ENCODE data around the gene RNF213.

The RNF213 gene

GRCh38 chr17:80277751-80278671, 17.4 kb downstream of the RNF213 start:
- Histone ChIP-seq H2AFZ (ENCODE audit: low read depth, low read length) (no peak overlapping the region), H3K4me1 (ENCODE audit: low read length) (no peaks in the 10 kb centered on the region), H3K9me3 (ENCODE audit: insufficient read depth, low read length) (no peaks in the 10 kb centered on the region), H3K4me2 (ENCODE audit: low read length) (no peak overlapping the region), H3K79me2 (ENCODE audit: low read length) (peaks cover 88% of the 10 kb centered on the region), H3K27ac (ENCODE audit: low read length) (no peak overlapping the region), H3K4me3 (ENCODE audit: low read length) (no peak overlapping the region), H3K36me3 (replicated peaks; ENCODE audit: low read depth, low read length) (peaks cover 55% of the 10 kb centered on the region), H3K27me3 (ENCODE audit: low read depth, low read length) (no peaks in the 10 kb centered on the region), H3K9ac (ENCODE audit: low read length) (no peak overlapping the region), H4K20me1 (ENCODE audit: insufficient read depth, low read length) (peaks cover 74% of the 10 kb centered on the region)
- TF ChIP-seq CTCF (IDR thresholded peaks at IDR 0.05; ENCODE audit: low read depth, low read length) (no peak), EZH2phosphoT487 (IDR thresholded peaks at IDR 0.05; ENCODE audit: low read depth) (no peak)

DNA sequence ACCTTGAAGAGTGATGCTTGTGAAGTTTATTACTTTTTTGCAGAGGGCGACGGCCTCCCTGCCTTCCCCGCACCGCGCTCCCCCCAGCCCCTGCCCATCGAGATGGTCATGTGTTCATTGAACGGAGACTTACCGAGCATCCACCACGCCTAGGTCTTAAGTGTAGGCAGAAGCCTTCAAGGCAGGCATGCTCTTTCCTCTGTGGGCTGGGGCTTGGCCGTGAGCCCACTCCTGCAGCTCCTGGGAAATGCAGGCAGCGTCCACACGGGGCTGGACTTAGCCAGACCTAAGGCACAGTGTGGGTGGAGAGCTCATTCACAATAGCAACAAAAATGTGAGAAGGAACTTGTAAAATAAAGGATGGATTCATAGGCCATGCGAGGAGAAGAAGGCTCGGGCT, 19.2 kb downstream of the RNF213 start:
- Histone ChIP-seq H3K36me3 (replicated peaks; ENCODE audit: low read depth, low read length) (peaks cover 56% of the 10 kb centered on the region), H3K9me3 (ENCODE audit: insufficient read depth, low read length) (no peaks in the 10 kb centered on the region), H3K27ac (ENCODE audit: low read length) (no peak overlapping the region), H3K4me2 (ENCODE audit: low read length) (no peak overlapping the region), H3K9ac (ENCODE audit: low read length) (no peak overlapping the region), H2AFZ (ENCODE audit: low read depth, low read length) (no peak overlapping the region), H3K27me3 (ENCODE audit: low read depth, low read length) (no peaks in the 10 kb centered on the region), H3K4me1 (ENCODE audit: low read length) (no peaks in the 10 kb centered on the region), H3K4me3 (ENCODE audit: low read length) (no peak overlapping the region), H4K20me1 (ENCODE audit: insufficient read depth, low read length) (peaks cover 76% of the 10 kb centered on the region), H3K79me2 (ENCODE audit: low read length) (peaks cover 89% of the 10 kb centered on the region)
- no peak for TF ChIP-seq EZH2phosphoT487 (IDR thresholded peaks at IDR 0.05; ENCODE audit: low read depth)
- no peak for TF ChIP-seq CTCF (IDR thresholded peaks at IDR 0.05; ENCODE audit: low read depth, low read length)

DNA sequence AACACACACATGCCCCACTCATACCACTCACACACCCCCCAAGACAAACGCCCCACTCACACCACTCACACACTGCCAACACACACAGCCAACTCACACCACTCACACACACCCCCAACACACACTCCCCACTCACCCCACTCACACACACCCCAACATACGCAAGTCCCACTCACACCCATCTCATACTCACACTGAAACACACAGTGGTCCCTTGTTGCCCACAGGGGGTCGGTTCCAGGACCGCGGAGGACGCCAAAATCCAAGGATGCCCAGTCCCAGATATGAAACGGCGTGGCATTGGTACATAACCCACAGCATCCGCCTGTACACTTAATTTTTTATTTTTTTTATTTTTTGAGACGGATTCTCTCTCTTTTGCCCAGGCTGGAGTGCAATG, 20.9 kb downstream of the RNF213 start:
- Histone ChIP-seq H3K9ac (ENCODE audit: low read length) (no peak overlapping the region), H2AFZ (ENCODE audit: low read depth, low read length) (no peak overlapping the region), H3K27ac (ENCODE audit: low read length) (no peak overlapping the region), H3K79me2 (ENCODE audit: low read length) (peaks cover 90% of the 10 kb centered on the region), H3K9me3 (ENCODE audit: insufficient read depth, low read length) (no peaks in the 10 kb centered on the region), H3K4me1 (ENCODE audit: low read length) (no peaks in the 10 kb centered on the region), H3K4me2 (ENCODE audit: low read length) (no peak overlapping the region), H3K27me3 (ENCODE audit: low read depth, low read length) (no peaks in the 10 kb centered on the region), H4K20me1 (ENCODE audit: insufficient read depth, low read length) (peaks cover 82% of the 10 kb centered on the region), H3K4me3 (ENCODE audit: low read length) (no peak overlapping the region), H3K36me3 (replicated peaks; ENCODE audit: low read depth, low read length) (peaks cover 64% of the 10 kb centered on the region)
- TF ChIP-seq CTCF (IDR thresholded peaks at IDR 0.05; ENCODE audit: low read depth, low read length) (no peak), EZH2phosphoT487 (IDR thresholded peaks at IDR 0.05; ENCODE audit: low read depth) (no peak)

DNA sequence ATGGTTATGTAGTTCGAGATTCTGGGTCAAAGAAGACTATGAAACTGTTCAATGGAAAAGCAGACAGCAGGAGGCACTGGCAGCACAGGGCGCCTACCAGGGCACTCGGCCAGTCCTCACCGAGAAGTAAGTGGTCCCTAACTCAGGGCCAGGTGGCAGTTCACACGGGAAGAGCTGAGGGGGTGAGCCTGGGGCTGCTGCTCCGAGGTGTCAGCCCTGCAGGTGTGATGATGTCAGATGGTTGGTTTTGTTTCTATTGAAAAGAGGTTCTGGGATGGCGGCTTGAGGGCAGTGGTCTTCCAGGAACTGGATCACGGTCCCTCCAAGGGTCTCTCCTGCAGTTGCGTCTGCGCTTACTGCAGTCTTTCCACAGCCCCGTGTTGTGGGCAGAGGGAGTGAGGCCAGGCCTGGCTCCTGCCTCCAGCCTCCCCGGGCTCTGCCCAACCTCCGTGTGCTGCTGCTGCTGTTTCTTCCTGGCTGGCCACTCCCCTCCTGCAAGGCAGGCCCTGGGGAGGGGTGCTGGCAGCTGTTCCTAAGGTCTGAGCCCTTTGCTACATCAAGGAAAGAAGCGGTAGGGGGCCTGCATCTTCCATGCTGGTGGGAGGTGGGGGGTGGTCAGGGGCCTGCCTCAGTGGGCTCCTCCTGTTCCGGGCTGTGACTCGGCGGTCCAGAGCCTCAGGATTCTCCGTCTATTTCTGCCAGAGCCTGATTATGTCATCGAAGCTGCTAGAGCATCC, 22.6 kb downstream of the RNF213 start:
- Histone ChIP-seq H3K9me3 (ENCODE audit: insufficient read depth, low read length) (no peaks in the 10 kb centered on the region), H3K36me3 (replicated peaks; ENCODE audit: low read depth, low read length) (peaks cover 70% of the 10 kb centered on the region), H2AFZ (ENCODE audit: low read depth, low read length) (no peak overlapping the region), H3K27ac (ENCODE audit: low read length) (no peak overlapping the region), H3K4me1 (ENCODE audit: low read length) (no peaks in the 10 kb centered on the region), H4K20me1 (ENCODE audit: insufficient read depth, low read length) (peaks cover 83% of the 10 kb centered on the region), H3K79me2 (ENCODE audit: low read length) (peaks cover 77% of the 10 kb centered on the region), H3K4me3 (ENCODE audit: low read length) (no peak overlapping the region), H3K27me3 (ENCODE audit: low read depth, low read length) (no peaks in the 10 kb centered on the region), H3K9ac (ENCODE audit: low read length) (no peak overlapping the region), H3K4me2 (ENCODE audit: low read length) (no peak overlapping the region)
- TF ChIP-seq CTCF (IDR thresholded peaks at IDR 0.05; ENCODE audit: low read depth, low read length), result no peak
- no peak for TF ChIP-seq EZH2phosphoT487 (IDR thresholded peaks at IDR 0.05; ENCODE audit: low read depth)

All from OCI-LY3 (cell line).